Ishikawa (cell line): ENCODE measurements around the gene A3GALT2.

ENCODE experiments used
- CEBPB ChIP-seq: IDR thresholded peaks from 2 replicates; pipeline ENCODE4 v1.6.1; 2012
- CREB1 ChIP-seq: IDR thresholded peaks from 2 replicates; pipeline ENCODE4 v1.6.1; 2012; ENCODE audit warnings: low read depth
- EGR1 ChIP-seq: IDR thresholded peaks from 2 replicates; pipeline ENCODE4 v1.6.1; 2012
- EP300 ChIP-seq: IDR thresholded peaks from 2 replicates; pipeline ENCODE4 v1.6.1; 2012; ENCODE audit warnings: borderline replicate concordance
- FOXM1 ChIP-seq: IDR thresholded peaks from 2 replicates; pipeline ENCODE4 v1.6.1; 2012; ENCODE audit warnings: low read depth, borderline replicate concordance
- NFIC ChIP-seq: IDR thresholded peaks from 2 replicates; pipeline ENCODE4 v1.6.1; 2012
- RAD21 ChIP-seq: IDR thresholded peaks from 2 replicates; pipeline ENCODE4 v1.6.1; 2012; ENCODE audit warnings: low read depth
- TAF1 ChIP-seq: IDR thresholded peaks from 2 replicates; pipeline ENCODE4 v1.6.1; 2012; ENCODE audit warnings: low read depth, mild to moderate bottlenecking
- TCF12 ChIP-seq: IDR thresholded peaks from 2 replicates; pipeline ENCODE4 v1.6.1; 2012; ENCODE audit warnings: low read depth
- TEAD4 ChIP-seq: IDR thresholded peaks from 2 replicates; pipeline ENCODE4 v1.6.1; 2012
- YY1 ChIP-seq: IDR thresholded peaks from 2 replicates; pipeline ENCODE4 v1.6.1; 2012; ENCODE audit warnings: low read depth
- ZBTB7A ChIP-seq: IDR thresholded peaks from 2 replicates; pipeline ENCODE4 v1.6.1; 2012; ENCODE audit warnings: low read depth
- TF ChIP-seq, protein P1 (sequence below): IDR thresholded peaks from 2 replicates; pipeline ENCODE4 v1.6.1; 2012; ENCODE audit warnings: low read depth, mild to moderate bottlenecking
- TF ChIP-seq, protein P2 (sequence below): IDR thresholded peaks from 2 replicates; pipeline ENCODE4 v1.6.1; 2012
- TF ChIP-seq, protein P3 (sequence below): IDR thresholded peaks from 2 replicates; pipeline ENCODE4 v1.6.1; 2012

Gene A3GALT2

DNA sequence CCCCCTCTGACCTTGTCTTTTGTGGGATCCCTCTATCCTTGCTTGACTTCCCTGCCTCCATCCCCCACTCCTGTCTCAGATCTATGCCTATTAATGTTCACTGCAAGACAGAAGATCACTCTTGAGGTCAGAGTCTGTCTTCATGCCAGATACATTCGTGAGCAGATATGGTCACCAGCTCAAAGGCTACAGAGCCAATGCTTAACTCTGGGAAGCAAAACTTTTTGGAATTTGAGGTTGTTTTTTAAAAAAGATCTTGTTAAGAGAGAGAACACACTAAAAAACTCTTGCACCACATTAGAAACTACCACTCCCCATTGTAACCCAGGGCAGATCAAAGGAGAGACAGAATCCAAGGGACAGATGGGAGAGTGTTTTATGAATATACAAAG, 17.1 kb upstream of the A3GALT2 start:
- TF ChIP-seq TAF1 (no peak), CREB1 (no peak), YY1 (no peak), EP300 (no peak)

DNA sequence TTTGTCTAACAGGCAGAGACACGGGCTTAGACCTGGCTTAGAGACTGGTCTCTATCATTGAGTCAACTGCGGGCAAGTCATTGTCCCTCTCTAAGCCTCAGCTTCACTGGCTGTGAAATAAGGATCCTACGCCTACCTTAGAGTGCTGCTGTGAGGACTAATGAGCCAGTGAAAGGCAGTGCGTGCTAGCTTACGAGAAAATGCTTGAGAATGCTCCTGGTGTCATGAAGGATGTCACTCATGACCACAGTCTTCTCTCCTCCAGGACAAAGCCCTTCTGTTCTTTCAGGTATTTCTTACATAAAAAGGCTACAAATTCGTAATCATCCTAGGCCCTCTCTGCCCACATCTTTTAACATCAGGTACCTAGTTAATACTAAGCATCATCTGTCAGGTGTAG, 16.5 kb upstream of the A3GALT2 start:
- TF ChIP-seq RAD21: no peak
- no peak for TF ChIP-seq CEBPB
- no peak for TF ChIP-seq CREB1

DNA sequence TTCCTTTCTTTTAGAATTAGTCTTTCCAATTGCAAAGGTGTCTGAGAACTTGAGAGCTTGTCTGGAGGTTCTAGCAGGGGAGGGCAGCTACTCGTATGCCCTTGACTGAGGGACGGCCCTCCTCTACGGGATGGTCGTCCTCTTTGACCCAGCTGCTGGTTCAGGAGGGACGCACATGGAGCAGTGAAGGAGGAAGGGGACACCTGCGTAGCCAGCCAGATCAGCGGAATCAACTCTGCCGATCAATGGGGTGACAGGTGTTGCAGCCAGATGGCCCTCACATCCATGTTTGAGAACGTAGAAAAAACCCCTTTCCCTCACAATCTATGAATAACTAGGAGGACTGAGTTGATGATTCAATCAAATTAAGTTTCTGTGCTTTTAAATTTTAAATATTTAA, 15.7 kb upstream of the A3GALT2 start:
- TF ChIP-seq NFIC (no peak), EP300 (no peak), TCF12 (no peak), TEAD4 (no peak), FOXM1 (no peak)
- TF ChIP-seq, protein P1, sequence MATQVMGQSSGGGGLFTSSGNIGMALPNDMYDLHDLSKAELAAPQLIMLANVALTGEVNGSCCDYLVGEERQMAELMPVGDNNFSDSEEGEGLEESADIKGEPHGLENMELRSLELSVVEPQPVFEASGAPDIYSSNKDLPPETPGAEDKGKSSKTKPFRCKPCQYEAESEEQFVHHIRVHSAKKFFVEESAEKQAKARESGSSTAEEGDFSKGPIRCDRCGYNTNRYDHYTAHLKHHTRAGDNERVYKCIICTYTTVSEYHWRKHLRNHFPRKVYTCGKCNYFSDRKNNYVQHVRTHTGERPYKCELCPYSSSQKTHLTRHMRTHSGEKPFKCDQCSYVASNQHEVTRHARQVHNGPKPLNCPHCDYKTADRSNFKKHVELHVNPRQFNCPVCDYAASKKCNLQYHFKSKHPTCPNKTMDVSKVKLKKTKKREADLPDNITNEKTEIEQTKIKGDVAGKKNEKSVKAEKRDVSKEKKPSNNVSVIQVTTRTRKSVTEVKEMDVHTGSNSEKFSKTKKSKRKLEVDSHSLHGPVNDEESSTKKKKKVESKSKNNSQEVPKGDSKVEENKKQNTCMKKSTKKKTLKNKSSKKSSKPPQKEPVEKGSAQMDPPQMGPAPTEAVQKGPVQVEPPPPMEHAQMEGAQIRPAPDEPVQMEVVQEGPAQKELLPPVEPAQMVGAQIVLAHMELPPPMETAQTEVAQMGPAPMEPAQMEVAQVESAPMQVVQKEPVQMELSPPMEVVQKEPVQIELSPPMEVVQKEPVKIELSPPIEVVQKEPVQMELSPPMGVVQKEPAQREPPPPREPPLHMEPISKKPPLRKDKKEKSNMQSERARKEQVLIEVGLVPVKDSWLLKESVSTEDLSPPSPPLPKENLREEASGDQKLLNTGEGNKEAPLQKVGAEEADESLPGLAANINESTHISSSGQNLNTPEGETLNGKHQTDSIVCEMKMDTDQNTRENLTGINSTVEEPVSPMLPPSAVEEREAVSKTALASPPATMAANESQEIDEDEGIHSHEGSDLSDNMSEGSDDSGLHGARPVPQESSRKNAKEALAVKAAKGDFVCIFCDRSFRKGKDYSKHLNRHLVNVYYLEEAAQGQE: no peak
- TF ChIP-seq, protein P2, sequence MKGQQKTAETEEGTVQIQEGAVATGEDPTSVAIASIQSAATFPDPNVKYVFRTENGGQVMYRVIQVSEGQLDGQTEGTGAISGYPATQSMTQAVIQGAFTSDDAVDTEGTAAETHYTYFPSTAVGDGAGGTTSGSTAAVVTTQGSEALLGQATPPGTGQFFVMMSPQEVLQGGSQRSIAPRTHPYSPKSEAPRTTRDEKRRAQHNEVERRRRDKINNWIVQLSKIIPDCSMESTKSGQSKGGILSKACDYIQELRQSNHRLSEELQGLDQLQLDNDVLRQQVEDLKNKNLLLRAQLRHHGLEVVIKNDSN: no peak

DNA sequence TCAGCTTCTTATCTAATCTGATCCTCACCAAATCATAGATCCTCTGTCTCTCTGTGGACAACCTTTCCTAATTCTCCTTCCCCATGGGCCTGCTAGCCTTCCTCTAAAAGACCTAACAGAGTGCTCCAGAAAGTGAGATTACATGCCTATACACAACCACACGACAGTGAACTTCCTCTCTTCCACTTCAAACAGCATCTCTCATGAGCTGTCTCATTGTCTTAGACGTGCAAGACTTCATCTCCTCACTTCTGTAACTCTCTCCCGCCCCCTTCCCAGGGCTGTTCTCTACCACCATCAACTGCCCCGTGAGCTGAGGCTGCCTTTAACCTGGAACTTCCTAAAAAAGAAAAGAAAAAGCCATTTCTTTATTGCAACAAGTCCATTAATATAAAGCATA, 14.1 kb upstream of the A3GALT2 start:
- TF ChIP-seq, protein P2: no peak
- TF ChIP-seq TEAD4 (no peak), YY1 (no peak), TAF1 (no peak), NFIC (no peak), ZBTB7A (no peak), CREB1 (no peak), EP300 (no peak), EGR1 (no peak), FOXM1 (no peak), RAD21 (no peak), TCF12 (no peak), CEBPB (no peak)
- TF ChIP-seq, protein P3, sequence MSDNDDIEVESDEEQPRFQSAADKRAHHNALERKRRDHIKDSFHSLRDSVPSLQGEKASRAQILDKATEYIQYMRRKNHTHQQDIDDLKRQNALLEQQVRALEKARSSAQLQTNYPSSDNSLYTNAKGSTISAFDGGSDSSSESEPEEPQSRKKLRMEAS: no peak
- TF ChIP-seq, protein P1: no peak

DNA sequence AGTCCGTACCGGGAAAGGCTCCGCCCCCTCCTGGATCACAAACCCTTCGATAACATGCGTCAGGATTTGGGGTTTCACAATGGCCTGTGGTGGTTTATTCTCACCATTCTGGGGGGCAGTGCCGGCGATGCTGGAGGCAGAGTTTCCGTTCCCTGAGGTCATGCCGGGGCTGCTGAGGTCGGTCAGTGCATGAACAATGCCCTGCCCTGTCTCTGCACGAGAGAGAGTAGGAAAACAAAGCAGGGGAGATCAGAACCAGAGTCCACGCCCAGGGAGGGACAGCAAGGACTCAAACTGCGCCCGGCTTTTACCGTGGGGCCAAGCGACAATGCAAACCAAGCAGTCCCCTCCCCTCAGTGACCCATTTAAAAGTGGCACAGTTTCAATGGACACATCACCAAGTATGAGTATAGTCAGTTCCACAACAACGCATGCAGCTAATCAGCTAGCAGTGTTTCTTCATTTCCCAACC, 13.2 kb upstream of the A3GALT2 start:
- no peak for TF ChIP-seq YY1
- no peak for TF ChIP-seq ZBTB7A
- TF ChIP-seq, protein P3: no peak
- TF ChIP-seq EP300: no peak
- TF ChIP-seq FOXM1: no peak
- TF ChIP-seq, protein P1: no peak
- TF ChIP-seq TEAD4: no peak
- TF ChIP-seq, protein P2: no peak
- TF ChIP-seq TAF1: no peak
